GM23338 (cell line): ENCODE measurements around the gene CLIC3.

Experiments
- CTCF ChIP-seq, 2 experiments: fragments of 200-600 bp in 1 of 2; sonication (generic) in 1 of 2; conservative IDR thresholded peaks; 2 replicates each; pipeline versions ENCODE4 v1.5.1 to v1.6.1; 2016 to 2017; ENCODE audit warnings: antibody characterized with exemption in 2 of 2, low read depth in 2 of 2, mild to moderate bottlenecking in 2 of 2, moderate library complexity in 1 of 2
- POLR2AphosphoS5 ChIP-seq: IDR thresholded peaks from 2 replicates; pipeline ENCODE4 v1.6.1; 2016; ENCODE audit warnings: antibody characterized with exemption, low read depth
- TF ChIP-seq, protein P1 (sequence below): IDR thresholded peaks from one replicate; pipeline ENCODE4 v1.6.1; 2018; ENCODE audit warnings: antibody characterized with exemption; ENCODE audit not compliant: unreplicated experiment

DNA sequence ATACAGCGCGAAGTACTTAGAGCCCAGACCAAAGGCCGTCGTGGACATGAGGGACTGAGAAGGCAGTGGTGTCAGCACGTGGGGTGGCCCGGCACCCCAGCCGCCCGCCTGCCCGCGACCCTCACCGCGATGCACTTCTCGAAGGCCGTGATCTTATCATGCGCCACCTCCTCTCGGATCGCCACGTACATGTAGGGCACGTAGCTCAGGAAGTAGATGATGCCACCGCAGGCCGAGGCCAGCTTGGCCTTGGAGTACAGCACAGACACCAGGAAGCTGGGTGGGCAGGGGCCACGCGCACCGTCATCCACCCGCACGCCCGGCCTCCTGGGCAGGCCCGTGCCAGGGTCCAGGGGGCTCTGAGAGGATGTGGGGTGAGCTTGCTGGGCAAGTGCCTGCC is 20.7 kb upstream of the CLIC3 start:
- TF ChIP-seq, protein P1, sequence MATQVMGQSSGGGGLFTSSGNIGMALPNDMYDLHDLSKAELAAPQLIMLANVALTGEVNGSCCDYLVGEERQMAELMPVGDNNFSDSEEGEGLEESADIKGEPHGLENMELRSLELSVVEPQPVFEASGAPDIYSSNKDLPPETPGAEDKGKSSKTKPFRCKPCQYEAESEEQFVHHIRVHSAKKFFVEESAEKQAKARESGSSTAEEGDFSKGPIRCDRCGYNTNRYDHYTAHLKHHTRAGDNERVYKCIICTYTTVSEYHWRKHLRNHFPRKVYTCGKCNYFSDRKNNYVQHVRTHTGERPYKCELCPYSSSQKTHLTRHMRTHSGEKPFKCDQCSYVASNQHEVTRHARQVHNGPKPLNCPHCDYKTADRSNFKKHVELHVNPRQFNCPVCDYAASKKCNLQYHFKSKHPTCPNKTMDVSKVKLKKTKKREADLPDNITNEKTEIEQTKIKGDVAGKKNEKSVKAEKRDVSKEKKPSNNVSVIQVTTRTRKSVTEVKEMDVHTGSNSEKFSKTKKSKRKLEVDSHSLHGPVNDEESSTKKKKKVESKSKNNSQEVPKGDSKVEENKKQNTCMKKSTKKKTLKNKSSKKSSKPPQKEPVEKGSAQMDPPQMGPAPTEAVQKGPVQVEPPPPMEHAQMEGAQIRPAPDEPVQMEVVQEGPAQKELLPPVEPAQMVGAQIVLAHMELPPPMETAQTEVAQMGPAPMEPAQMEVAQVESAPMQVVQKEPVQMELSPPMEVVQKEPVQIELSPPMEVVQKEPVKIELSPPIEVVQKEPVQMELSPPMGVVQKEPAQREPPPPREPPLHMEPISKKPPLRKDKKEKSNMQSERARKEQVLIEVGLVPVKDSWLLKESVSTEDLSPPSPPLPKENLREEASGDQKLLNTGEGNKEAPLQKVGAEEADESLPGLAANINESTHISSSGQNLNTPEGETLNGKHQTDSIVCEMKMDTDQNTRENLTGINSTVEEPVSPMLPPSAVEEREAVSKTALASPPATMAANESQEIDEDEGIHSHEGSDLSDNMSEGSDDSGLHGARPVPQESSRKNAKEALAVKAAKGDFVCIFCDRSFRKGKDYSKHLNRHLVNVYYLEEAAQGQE = no peak
- TF ChIP-seq CTCF (conservative IDR thresholded peaks at IDR 0.05; ENCODE audit: low read depth in 2 of 2) (no peak), POLR2AphosphoS5 (no peak)
